Activated CD4-positive, alpha-beta memory T cell treated with anti-CD3 and anti-CD28 coated beads for 36 hours (primary cell): ENCODE data around the gene CIRBP. TPM values are rescaled to one million over a fixed set of nuclear protein-coding genes. Genes with fewer than 3 reads are reported as not detected.
A peak's percentile ranks its signal among the peaks of the same experiment; 100 is the strongest.

Experiments
- CTCF ChIA-PET: fragments of 350-600 bp; sonication (Branson Sonifier 250); formaldehyde crosslinking; loops from one replicate; lab custom pipeline; 2021; ENCODE audit warnings: antibody characterized with exemption, inconsistent platforms; lab: Charles Lee
- POLR2A ChIA-PET: fragments of 350-600 bp; sonication (Branson Sonifier 250); formaldehyde crosslinking; loops from one replicate; lab custom pipeline; 2021; ENCODE audit warnings: antibody characterized with exemption; lab: Charles Lee
- DNase-seq: peaks from one replicate; pipeline ENCODE4 v3.0.0-alpha.2; 2020
- H3K27ac Mint-ChIP-seq: one replicate; pipeline ENCODE4 v1.8.0; 2021; ENCODE audit warnings: mixed read lengths
- H3K27me3 Mint-ChIP-seq: one replicate; pipeline ENCODE4 v1.8.0; 2021; ENCODE audit warnings: mixed read lengths
- H3K36me3 Mint-ChIP-seq: one replicate; pipeline ENCODE4 v1.8.0; 2021; ENCODE audit warnings: mixed read lengths
- H3K4me1 Mint-ChIP-seq: one replicate; pipeline ENCODE4 v1.8.0; 2021; ENCODE audit warnings: low read depth, mixed read lengths
- H3K4me3 Mint-ChIP-seq: one replicate; pipeline ENCODE4 v1.8.0; 2021; ENCODE audit warnings: mild to moderate bottlenecking, mixed read lengths
- H3K9me3 Mint-ChIP-seq: one replicate; pipeline ENCODE4 v1.8.0; 2021; ENCODE audit warnings: mixed read lengths
- intact Hi-C: fragments of 100-400 bp; cut with micrococcal nuclease; formaldehyde crosslinking; loops from one replicate; pipeline ENCODE4 v1.15.1; 2023
- total RNA-seq, 2 experiments: library from RNA; stranded (reverse); gene quantifications; one replicate each; pipeline ENCODE4 v1.2.3, GENCODE V29; 2021

The CIRBP gene
- total RNA-seq, result 100 to 1,000 TPM; 171 to 173 TPM

DNA sequence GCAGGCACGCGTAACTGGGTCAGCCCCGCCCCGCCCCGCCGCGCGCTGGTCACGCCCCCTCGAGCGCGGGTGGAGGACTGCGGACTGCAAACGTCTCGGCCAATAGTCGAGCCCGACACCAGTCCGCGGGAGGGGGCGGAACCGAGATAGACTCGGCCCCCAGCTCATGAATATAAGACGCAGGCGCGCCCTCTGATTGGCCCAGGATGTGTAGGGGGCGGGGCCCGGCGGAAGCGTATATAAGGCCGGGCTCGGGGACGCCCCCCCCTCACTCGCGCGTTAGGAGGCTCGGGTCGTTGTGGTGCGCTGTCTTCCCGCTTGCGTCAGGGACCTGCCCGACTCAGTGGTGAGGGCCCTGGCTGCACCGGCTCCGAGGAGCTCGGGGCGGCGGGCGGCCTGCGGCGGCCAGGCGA is at the start of gene CIRBP:
Gene CIRBP (plus strand): TSS at position 268 of the 413 bp plus-strand sequence. CDS start 1,602 bp downstream, outside the sequence.
- ChIA-PET POLR2A (interaction anchor here (0.6 to 1.7 kb wide), 25 partner anchors 8 to 248 kb away, joined by 3 to 36 read pairs (median 4); partner anchors contain the start of genes ATP5F1D, POLR2E, RNU6-2 and SBNO2), CTCF (interaction anchor here (0.7 to 17.9 kb wide), 10 partner anchors 10 to 402 kb away, joined by 3 to 649 read pairs (median 4); partner anchors contain the start of genes ARHGAP45 and ATP5F1D)
- DNase-seq, result peak; percentile 100
- H3K9me3 Mint-ChIP-seq, result no peaks in the 10 kb centered on the region
- H3K36me3 Mint-ChIP-seq, result peaks cover 41% of the 10 kb centered on the region
- peak within 1 kb of the TSS; percentile 90 for H3K4me3 Mint-ChIP-seq
- peaks cover 64% of the 10 kb centered on the region for H3K4me1 Mint-ChIP-seq
- no peaks in the 10 kb centered on the region for H3K27me3 Mint-ChIP-seq
- intact Hi-C loops, result loop anchor here (1.0 kb wide), 2 partner anchors 9 to 336 kb away; partner anchors contain the start of gene UQCR11
- peak within 1 kb of the TSS; percentile 89 for H3K27ac Mint-ChIP-seq

DNA sequence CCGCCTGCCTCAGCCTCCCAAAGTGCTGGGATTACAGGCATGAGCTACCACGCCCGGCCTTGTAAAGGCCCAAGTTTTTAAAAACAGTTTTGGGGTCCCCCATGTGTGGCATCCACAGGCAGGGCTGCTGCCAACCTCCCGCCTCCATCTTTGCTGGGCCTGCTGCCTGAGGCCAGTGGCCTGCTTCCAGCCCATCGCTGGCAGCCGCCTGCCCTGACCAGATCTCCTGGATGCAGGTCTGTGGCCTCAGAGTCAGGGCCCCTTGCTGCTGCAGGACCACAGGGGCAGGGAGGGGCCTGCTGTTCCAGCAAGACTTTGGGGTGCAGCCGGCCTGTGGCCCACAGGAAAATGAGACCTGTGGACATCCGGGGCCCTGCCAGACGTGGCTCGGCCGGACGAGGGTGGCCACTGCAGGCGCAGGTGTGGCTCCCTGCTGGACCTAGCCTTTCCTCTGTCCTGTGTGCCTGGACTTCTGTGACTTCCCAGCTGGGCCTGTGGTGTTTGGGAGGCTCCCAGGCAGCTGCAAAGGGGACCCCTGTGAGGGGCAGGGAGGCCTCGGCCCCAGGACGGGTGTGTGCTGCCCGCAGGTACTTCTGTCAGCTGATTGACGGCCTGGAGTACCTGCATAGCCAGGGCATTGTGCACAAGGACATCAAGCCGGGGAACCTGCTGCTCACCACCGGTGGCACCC is 49.2 kb upstream of the CIRBP start:
- intact Hi-C loops, result no loop called here
- H3K36me3 Mint-ChIP-seq, result no peaks in the 10 kb centered on the region
- H3K4me3 Mint-ChIP-seq, result no peak overlapping the region
- H3K4me1 Mint-ChIP-seq, result no peaks in the 10 kb centered on the region
- no peaks in the 10 kb centered on the region for H3K9me3 Mint-ChIP-seq
- POLR2A ChIA-PET, result interaction anchor here (0.6 kb wide), 1 partner anchor 1957 kb away, joined by 4 read pairs; no protein-coding TSS in a partner anchor
- CTCF ChIA-PET, result interaction anchor here (0.5 kb wide), 1 partner anchor 201 kb away, joined by 3 read pairs; no protein-coding TSS in a partner anchor
- DNase-seq, result no peak
- H3K27ac Mint-ChIP-seq, result no peak overlapping the region
- H3K27me3 Mint-ChIP-seq, result no peaks in the 10 kb centered on the region

DNA sequence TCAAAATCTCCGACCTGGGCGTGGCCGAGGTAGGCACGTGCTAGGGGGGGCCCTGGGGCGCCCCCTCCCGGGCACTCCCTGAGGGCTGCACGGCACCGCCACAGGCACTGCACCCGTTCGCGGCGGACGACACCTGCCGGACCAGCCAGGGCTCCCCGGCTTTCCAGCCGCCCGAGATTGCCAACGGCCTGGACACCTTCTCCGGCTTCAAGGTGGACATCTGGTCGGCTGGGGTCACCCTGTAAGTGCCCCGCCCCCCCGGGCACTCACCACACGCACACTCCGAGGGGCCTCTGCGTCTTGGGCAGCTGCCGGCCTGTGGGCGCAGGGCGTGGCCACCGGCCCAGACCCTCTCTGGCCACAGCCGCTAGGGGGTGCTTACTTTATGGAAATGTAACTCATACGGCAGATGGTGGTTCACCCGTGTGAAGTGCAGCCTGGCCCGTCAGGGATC is 48.6 kb upstream of the CIRBP start:
- ChIA-PET POLR2A (no interaction called here), CTCF (interaction anchor here (0.5 kb wide), 1 partner anchor 202 kb away, joined by 3 read pairs; no protein-coding TSS in a partner anchor)
- Mint-ChIP-seq H3K4me3 (no peak overlapping the region), H3K27me3 (no peaks in the 10 kb centered on the region), H3K4me1 (no peaks in the 10 kb centered on the region), H3K36me3 (no peaks in the 10 kb centered on the region), H3K9me3 (no peaks in the 10 kb centered on the region), H3K27ac (no peak overlapping the region)
- no peak for DNase-seq
- intact Hi-C loops, result no loop called here

GRCh38 chr19:1220976-1221903 is 47.9 kb upstream of the CIRBP start:
- H3K36me3 Mint-ChIP-seq, result no peaks in the 10 kb centered on the region
- no peaks in the 10 kb centered on the region for H3K27me3 Mint-ChIP-seq
- H3K4me1 Mint-ChIP-seq, result no peaks in the 10 kb centered on the region
- no peak overlapping the region for H3K4me3 Mint-ChIP-seq
- ChIA-PET CTCF (interaction anchor here (1.5 kb wide), 1 partner anchor 23 kb away, joined by 4 read pairs; no protein-coding TSS in a partner anchor), POLR2A (no interaction called here)
- H3K27ac Mint-ChIP-seq, result no peak overlapping the region
- DNase-seq, result no peak
- intact Hi-C loops, result no loop called here
- no peaks in the 10 kb centered on the region for H3K9me3 Mint-ChIP-seq

- H3K9me3 Mint-ChIP-seq, result no peaks in the 10 kb centered on the region
- DNase-seq, result no peak
- POLR2A ChIA-PET, result no interaction called here
- H3K36me3 Mint-ChIP-seq, result no peaks in the 10 kb centered on the region
- H3K4me3 Mint-ChIP-seq, result no peak overlapping the region
- no peaks in the 10 kb centered on the region for H3K27me3 Mint-ChIP-seq
- no peak overlapping the region for H3K27ac Mint-ChIP-seq
- CTCF ChIA-PET, result interaction anchor here (1.1 to 1.5 kb wide), 2 partner anchors 21 to 23 kb away, joined by 4 read pairs; no protein-coding TSS in a partner anchor
- intact Hi-C loops, result no loop called here
- no peaks in the 10 kb centered on the region for H3K4me1 Mint-ChIP-seq
Observed at GRCh38 chr19:1221904-1222255, 47.3 kb upstream of the CIRBP start.

DNA sequence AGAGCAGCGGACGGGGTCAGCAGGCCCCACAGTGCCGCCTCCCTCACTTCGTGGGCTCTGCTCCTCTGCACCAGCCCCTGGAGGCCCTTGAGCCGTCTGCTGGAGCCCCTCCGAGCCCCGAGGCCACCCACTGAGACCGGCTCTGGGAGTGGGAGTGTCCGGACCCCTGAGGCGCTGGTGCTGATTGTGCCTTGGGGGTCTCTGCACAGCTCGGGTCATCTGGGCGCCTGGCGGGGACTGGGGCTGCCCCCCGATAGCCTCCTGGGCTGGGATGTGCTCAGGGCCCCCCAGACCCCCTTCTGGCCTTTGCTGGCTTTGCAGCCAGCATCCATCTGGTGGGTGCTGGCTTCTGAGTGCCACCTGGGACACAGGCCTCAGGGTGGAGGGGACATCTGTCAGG is 46.7 kb upstream of the CIRBP start:
- CTCF ChIA-PET, result interaction anchor here (0.6 to 1.5 kb wide), 4 partner anchors 11 to 123 kb away, joined by 3 to 4 read pairs (median 4); no protein-coding TSS in a partner anchor
- H3K9me3 Mint-ChIP-seq, result no peaks in the 10 kb centered on the region
- DNase-seq, result no peak
- H3K4me3 Mint-ChIP-seq, result no peak overlapping the region
- peaks cover 2% of the 10 kb centered on the region for H3K36me3 Mint-ChIP-seq
- intact Hi-C loops, result no loop called here
- POLR2A ChIA-PET, result no interaction called here
- H3K27ac Mint-ChIP-seq, result no peak overlapping the region
- H3K27me3 Mint-ChIP-seq, result no peaks in the 10 kb centered on the region
- no peaks in the 10 kb centered on the region for H3K4me1 Mint-ChIP-seq

DNA sequence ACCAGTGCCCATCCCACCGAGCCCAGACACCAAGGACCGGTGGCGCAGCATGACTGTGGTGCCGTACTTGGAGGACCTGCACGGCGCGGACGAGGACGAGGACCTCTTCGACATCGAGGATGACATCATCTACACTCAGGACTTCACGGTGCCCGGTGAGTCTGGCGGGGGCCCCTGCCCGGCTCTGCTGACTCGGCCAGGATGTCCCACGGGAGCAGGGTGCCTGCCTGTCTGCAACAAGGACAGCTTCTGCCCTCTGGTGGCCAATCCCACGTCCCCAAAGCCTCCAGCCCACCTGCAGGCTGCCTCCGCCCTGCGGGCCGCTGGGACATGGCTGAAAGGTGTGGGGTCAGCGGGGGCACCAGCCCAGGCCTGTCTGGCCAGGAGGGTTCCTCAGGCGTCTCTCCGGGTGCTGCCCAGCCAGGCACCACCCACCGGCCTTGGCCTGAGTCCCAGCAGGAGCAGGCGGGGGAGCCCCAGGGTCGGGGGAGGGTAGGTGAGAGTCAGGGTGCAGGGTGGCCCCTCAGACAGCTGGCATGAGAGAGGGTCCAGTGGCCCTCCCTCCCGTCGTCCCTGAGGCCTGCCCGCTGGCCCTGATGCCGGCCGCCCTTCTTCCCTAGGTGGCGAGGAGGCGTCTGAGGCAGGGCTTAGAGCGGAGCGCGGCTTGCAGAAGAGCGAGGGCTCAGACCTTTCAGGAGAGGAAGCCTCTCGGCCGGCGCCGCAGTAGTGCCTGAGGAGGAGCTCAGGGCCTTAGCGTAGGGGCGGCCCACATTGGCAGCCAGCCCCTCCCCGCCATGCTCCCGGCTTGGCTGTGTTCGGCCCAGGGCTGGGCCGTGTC is 45.9 kb upstream of the CIRBP start:
- no peaks in the 10 kb centered on the region for H3K4me1 Mint-ChIP-seq
- H3K4me3 Mint-ChIP-seq, result no peak overlapping the region
- H3K27ac Mint-ChIP-seq, result no peak overlapping the region
- intact Hi-C loops, result no loop called here
- H3K36me3 Mint-ChIP-seq, result peaks cover 6% of the 10 kb centered on the region
- H3K9me3 Mint-ChIP-seq, result no peaks in the 10 kb centered on the region
- H3K27me3 Mint-ChIP-seq, result no peaks in the 10 kb centered on the region
- peak; percentile 51 for DNase-seq
- CTCF ChIA-PET, result interaction anchor here (0.6 to 1.2 kb wide), 4 partner anchors 12 to 124 kb away, joined by 3 to 4 read pairs (median 4); no protein-coding TSS in a partner anchor
- POLR2A ChIA-PET, result no interaction called here

DNA sequence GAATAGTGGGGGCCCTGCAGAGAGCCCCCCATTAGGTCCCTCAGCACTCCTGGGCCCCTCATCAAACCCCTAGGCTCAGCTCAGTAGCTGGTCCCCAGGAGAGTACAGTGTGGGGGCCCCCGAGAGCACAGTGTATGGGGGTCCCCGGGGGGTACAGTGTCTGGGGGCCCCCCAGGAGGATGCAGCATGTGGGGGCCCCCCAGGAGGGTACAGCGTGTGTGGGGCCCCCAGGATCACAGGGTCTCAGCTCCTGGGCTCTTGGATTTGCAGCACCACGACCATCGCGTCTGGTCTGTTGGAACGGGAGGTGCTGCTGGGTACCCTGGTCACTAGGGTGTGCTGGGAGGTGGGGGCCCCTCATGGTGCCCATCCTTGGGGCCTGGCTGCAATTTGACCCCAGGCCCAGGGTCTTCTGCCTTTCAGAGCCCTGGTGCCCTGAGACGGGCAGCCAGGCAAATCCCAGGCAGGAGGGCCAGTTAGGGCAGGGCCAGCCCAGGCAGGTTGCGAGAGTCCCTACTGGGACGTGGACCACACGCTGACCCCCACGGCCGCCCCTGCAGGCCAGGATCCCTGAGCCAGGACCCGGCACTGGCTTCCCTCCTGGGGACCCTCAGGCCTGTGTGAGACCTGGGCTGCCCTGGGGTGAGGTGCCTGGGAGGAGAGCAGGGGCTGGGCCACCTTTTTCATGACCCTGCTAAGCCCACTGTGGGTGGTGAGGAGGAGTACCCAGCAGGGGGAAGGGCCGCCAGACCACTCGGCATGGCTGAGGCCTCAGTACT is 44.9 kb upstream of the CIRBP start:
- H3K4me1 Mint-ChIP-seq, result no peaks in the 10 kb centered on the region
- H3K27me3 Mint-ChIP-seq, result no peaks in the 10 kb centered on the region
- POLR2A ChIA-PET, result no interaction called here
- H3K36me3 Mint-ChIP-seq, result peaks cover 7% of the 10 kb centered on the region
- no peak overlapping the region for H3K4me3 Mint-ChIP-seq
- DNase-seq, result no peak
- H3K9me3 Mint-ChIP-seq, result no peaks in the 10 kb centered on the region
- H3K27ac Mint-ChIP-seq, result no peak overlapping the region
- intact Hi-C loops, result no loop called here
- CTCF ChIA-PET, result interaction anchor here (1.2 kb wide), 1 partner anchor 14 kb away, joined by 4 read pairs; no protein-coding TSS in a partner anchor

GRCh38 chr19:1224847-1225246 is 44.3 kb upstream of the CIRBP start:
- no peaks in the 10 kb centered on the region for H3K27me3 Mint-ChIP-seq
- no peaks in the 10 kb centered on the region for H3K9me3 Mint-ChIP-seq
- CTCF ChIA-PET, result interaction anchor here (0.7 to 1.1 kb wide), 4 partner anchors 10 to 160 kb away, joined by 3 to 4 read pairs (median 3); no protein-coding TSS in a partner anchor
- no peaks in the 10 kb centered on the region for H3K4me1 Mint-ChIP-seq
- H3K4me3 Mint-ChIP-seq, result no peak overlapping the region
- no peak for DNase-seq
- no peak overlapping the region for H3K27ac Mint-ChIP-seq
- intact Hi-C loops, result no loop called here
- POLR2A ChIA-PET, result no interaction called here
- H3K36me3 Mint-ChIP-seq, result peaks cover 7% of the 10 kb centered on the region

- Mint-ChIP-seq H3K36me3 (peaks cover 7% of the 10 kb centered on the region), H3K4me3 (no peak overlapping the region), H3K9me3 (no peaks in the 10 kb centered on the region), H3K4me1 (no peaks in the 10 kb centered on the region), H3K27ac (no peak overlapping the region), H3K27me3 (no peaks in the 10 kb centered on the region)
- ChIA-PET POLR2A (no interaction called here), CTCF (interaction anchor here (0.7 to 1.1 kb wide), 4 partner anchors 11 to 161 kb away, joined by 3 to 4 read pairs (median 3); no protein-coding TSS in a partner anchor)
- no peak for DNase-seq
- intact Hi-C loops, result no loop called here
Observed at GRCh38 chr19:1225440-1226226, 43.5 kb upstream of the CIRBP start.
